Glutamatergic neuron (in vitro differentiated cells): Measurements from ENCODE around the gene ADCY1. TPM values are rescaled to one million over a fixed set of nuclear protein-coding genes. Genes with fewer than 3 reads are reported as not detected.

Experiments used
- DNase-seq: peaks from one replicate; pipeline ENCODE4 v3.0.0; 2022
- H3K27ac Mint-ChIP-seq: one replicate; pipeline ENCODE4 v1.8.0; 2020; ENCODE audit warnings: mild to moderate bottlenecking, mixed read lengths, inconsistent platforms; ENCODE audit not compliant: unreplicated experiment
- H3K27me3 Mint-ChIP-seq: one replicate; pipeline ENCODE4 v1.8.0; 2020; ENCODE audit warnings: mild to moderate bottlenecking, moderate library complexity, mixed read lengths, inconsistent platforms; ENCODE audit not compliant: unreplicated experiment
- H3K36me3 Mint-ChIP-seq: one replicate; pipeline ENCODE4 v1.8.0; 2020; ENCODE audit warnings: mild to moderate bottlenecking, mixed read lengths, inconsistent platforms; ENCODE audit not compliant: unreplicated experiment
- H3K4me1 Mint-ChIP-seq: one replicate; pipeline ENCODE4 v1.8.0; 2020; ENCODE audit warnings: mild to moderate bottlenecking, low read depth, mixed read lengths, inconsistent platforms; ENCODE audit not compliant: unreplicated experiment
- H3K4me3 Mint-ChIP-seq: one replicate; pipeline ENCODE4 v1.8.0; 2020; ENCODE audit warnings: mild to moderate bottlenecking, mixed read lengths, inconsistent platforms; ENCODE audit not compliant: unreplicated experiment
- H3K9me3 Mint-ChIP-seq: one replicate; pipeline ENCODE4 v1.8.0; 2020; ENCODE audit warnings: mild to moderate bottlenecking, moderate library complexity, mixed read lengths, inconsistent platforms; ENCODE audit not compliant: unreplicated experiment
- total RNA-seq: library from RNA; stranded (reverse); fragmentation: NEBNext Ultra II Directional; extraction: Animal tissue kit (Norgen Biotek cat#: 25700); gene quantifications from one replicate; pipeline ENCODE4 v1.2.1, GENCODE V29; 2021; ENCODE audit not compliant: unreplicated experiment
- TF ChIP-seq, protein P1 (sequence below): fragments of 200-600 bp; sonication (generic); IDR thresholded peaks from one replicate; pipeline ENCODE4 v1.5.0; 2021; ENCODE audit not compliant: partially characterized antibody, unreplicated experiment

ADCY1 gene
- total RNA-seq, 1 donor from 2014 or later = 51.9 TPM

DNA sequence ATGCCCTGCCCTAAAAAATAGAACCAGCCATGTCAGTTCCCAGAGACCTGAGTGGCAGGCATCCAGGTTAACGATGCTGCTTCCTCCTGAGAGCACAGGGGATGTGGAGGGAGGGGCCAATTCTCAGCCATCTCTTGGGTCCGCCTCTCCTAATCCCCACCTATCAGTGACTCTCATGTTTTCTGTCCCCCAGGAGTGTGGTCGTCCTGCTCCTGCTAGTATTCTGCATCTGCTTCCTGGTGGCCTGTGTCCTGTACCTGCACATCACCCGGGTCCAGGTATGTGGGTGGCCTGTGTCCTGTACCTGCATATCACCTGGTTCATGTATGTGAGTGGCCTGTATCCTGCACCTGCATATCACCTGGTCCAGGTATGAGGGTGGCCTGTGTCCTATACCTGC lies 105.3 kb downstream of the ADCY1 start:
- H3K36me3 Mint-ChIP-seq = no peaks in the 10 kb centered on the region
- H3K4me3 Mint-ChIP-seq = no peak overlapping the region
- peaks cover 2% of the 10 kb centered on the region for H3K9me3 Mint-ChIP-seq
- no peak for DNase-seq
- no peaks in the 10 kb centered on the region for H3K27me3 Mint-ChIP-seq
- H3K4me1 Mint-ChIP-seq = no peaks in the 10 kb centered on the region
- TF ChIP-seq, protein P1, sequence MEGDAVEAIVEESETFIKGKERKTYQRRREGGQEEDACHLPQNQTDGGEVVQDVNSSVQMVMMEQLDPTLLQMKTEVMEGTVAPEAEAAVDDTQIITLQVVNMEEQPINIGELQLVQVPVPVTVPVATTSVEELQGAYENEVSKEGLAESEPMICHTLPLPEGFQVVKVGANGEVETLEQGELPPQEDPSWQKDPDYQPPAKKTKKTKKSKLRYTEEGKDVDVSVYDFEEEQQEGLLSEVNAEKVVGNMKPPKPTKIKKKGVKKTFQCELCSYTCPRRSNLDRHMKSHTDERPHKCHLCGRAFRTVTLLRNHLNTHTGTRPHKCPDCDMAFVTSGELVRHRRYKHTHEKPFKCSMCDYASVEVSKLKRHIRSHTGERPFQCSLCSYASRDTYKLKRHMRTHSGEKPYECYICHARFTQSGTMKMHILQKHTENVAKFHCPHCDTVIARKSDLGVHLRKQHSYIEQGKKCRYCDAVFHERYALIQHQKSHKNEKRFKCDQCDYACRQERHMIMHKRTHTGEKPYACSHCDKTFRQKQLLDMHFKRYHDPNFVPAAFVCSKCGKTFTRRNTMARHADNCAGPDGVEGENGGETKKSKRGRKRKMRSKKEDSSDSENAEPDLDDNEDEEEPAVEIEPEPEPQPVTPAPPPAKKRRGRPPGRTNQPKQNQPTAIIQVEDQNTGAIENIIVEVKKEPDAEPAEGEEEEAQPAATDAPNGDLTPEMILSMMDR = no peak
- no peak overlapping the region for H3K27ac Mint-ChIP-seq

GRCh38 chr7:45680776-45681175 lies 106.6 kb downstream of the ADCY1 start:
- TF ChIP-seq, protein P1 = no peak
- H3K27me3 Mint-ChIP-seq = no peaks in the 10 kb centered on the region
- H3K4me1 Mint-ChIP-seq = no peaks in the 10 kb centered on the region
- H3K27ac Mint-ChIP-seq = no peak overlapping the region
- no peak for DNase-seq
- H3K9me3 Mint-ChIP-seq = peaks cover 2% of the 10 kb centered on the region
- no peak overlapping the region for H3K4me3 Mint-ChIP-seq
- peaks cover 5% of the 10 kb centered on the region for H3K36me3 Mint-ChIP-seq

DNA sequence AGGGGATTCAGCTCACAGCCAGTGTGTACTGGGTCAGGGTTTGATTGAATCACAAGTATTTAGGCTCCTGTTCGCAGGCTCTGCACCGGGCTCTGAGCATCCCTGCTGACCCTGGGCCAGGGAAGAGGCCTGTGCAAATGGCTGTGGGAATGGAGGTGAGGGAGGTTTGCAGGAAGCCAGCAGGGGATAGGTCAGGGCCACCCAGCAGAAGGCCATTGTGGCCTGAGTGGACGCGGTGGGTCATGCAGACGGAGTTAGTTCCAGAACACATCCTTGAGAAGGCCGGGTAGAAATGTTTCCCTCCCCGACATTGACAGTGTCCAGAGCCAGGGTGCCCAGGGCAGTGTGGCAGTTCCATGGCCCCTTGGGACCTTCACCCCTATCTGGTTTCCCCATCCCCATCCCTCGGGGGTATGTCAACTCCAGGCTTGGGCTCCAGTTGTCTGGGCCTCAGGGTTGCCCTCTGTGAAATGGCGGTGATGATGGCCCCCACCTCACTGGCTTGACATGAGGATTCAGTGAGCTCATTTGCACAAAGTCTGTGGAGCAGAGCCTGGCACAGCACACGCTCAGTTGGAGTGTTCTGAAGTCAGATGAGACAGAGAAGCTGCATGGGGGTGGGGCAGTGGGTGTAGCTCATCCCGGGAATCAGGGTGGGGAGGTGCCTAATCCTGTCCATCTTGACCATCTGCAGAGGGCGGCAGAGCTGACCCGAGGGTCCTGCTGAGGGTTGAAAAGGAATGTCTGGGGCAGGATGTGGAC lies 107.6 kb downstream of the ADCY1 start:
- DNase-seq = no peak
- peaks cover 2% of the 10 kb centered on the region for H3K27me3 Mint-ChIP-seq
- H3K9me3 Mint-ChIP-seq = peaks cover 2% of the 10 kb centered on the region
- no peak overlapping the region for H3K4me3 Mint-ChIP-seq
- peaks cover 5% of the 10 kb centered on the region for H3K36me3 Mint-ChIP-seq
- TF ChIP-seq, protein P1 = no peak
- no peak overlapping the region for H3K27ac Mint-ChIP-seq
- H3K4me1 Mint-ChIP-seq = no peaks in the 10 kb centered on the region

DNA sequence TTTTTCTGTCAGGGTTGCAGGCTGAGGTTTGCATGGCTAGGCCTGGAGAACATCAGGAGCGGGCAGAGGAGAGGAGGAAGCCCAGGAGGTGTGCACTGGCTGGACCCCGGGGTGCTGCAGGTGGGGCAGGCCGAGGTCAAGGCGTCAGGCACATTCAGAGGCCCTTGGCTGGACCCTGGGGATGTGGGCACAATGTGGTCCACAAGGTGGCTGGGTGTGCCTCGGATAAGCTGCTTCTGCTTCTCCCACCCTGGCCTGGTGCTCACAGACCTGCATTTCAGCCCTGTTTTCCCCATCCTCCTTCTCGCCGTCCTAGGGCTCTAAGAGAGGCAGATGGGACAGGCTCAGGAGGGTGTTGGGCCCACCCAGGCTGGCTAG lies 108.2 kb downstream of the ADCY1 start:
- no peak overlapping the region for H3K4me3 Mint-ChIP-seq
- no peak for DNase-seq

More for the DNA sequence above, 108.2 kb downstream of the ADCY1 start:
- H3K27ac Mint-ChIP-seq = no peak overlapping the region
- H3K4me1 Mint-ChIP-seq = no peaks in the 10 kb centered on the region
- TF ChIP-seq, protein P1 = no peak
- peaks cover 2% of the 10 kb centered on the region for H3K9me3 Mint-ChIP-seq
- peaks cover 5% of the 10 kb centered on the region for H3K36me3 Mint-ChIP-seq
- H3K27me3 Mint-ChIP-seq = peaks cover 2% of the 10 kb centered on the region
